Progenitor cell of endocrine pancreas (in vitro differentiated cells): Measurements from ENCODE around the gene GID8. TPM values are rescaled to one million over a fixed set of nuclear protein-coding genes. Genes with fewer than 3 reads are reported as not detected.
A peak's percentile ranks its signal among the peaks of the same experiment; 100 is the strongest.

Source experiments
- DNase-seq: peaks from one replicate; pipeline ENCODE4 v3.0.0; 2021; ENCODE audit warnings: low spot score; ENCODE audit not compliant: unreplicated experiment
- H3K27ac Mint-ChIP-seq: 2 replicates; pipeline ENCODE4 v1.8.0; 2021; ENCODE audit warnings: mild to moderate bottlenecking, moderate library complexity, mixed read lengths
- H3K27me3 Mint-ChIP-seq: 2 replicates; pipeline ENCODE4 v1.8.0; 2021; ENCODE audit warnings: mixed read lengths
- H3K36me3 Mint-ChIP-seq: 2 replicates; pipeline ENCODE4 v1.8.0; 2022; ENCODE audit warnings: mixed read lengths; ENCODE audit not compliant: insufficient read depth
- H3K4me1 Mint-ChIP-seq: 2 replicates; pipeline ENCODE4 v1.8.0; 2021; ENCODE audit warnings: low read depth, mixed read lengths
- H3K4me3 Mint-ChIP-seq: 2 replicates; pipeline ENCODE4 v1.8.0; 2021; ENCODE audit warnings: low read depth, mild to moderate bottlenecking, moderate library complexity, mixed read lengths
- H3K9me3 Mint-ChIP-seq: 2 replicates; pipeline ENCODE4 v1.8.0; 2021; ENCODE audit warnings: low read depth, mixed read lengths
- total RNA-seq: library from RNA; stranded (reverse); gene quantifications from 2 replicates; pipeline ENCODE4 v1.2.1, GENCODE V29; 2021
- TF ChIP-seq, protein P1 (sequence below): fragments of 200-600 bp; sonication (generic); IDR thresholded peaks from one replicate; pipeline ENCODE4 v1.5.0; 2021; ENCODE audit warnings: antibody characterized with exemption, mild to moderate bottlenecking; ENCODE audit not compliant: unreplicated experiment

GID8 gene
- total RNA-seq, 1 donor from 2014 or later = 66.7 TPM

DNA sequence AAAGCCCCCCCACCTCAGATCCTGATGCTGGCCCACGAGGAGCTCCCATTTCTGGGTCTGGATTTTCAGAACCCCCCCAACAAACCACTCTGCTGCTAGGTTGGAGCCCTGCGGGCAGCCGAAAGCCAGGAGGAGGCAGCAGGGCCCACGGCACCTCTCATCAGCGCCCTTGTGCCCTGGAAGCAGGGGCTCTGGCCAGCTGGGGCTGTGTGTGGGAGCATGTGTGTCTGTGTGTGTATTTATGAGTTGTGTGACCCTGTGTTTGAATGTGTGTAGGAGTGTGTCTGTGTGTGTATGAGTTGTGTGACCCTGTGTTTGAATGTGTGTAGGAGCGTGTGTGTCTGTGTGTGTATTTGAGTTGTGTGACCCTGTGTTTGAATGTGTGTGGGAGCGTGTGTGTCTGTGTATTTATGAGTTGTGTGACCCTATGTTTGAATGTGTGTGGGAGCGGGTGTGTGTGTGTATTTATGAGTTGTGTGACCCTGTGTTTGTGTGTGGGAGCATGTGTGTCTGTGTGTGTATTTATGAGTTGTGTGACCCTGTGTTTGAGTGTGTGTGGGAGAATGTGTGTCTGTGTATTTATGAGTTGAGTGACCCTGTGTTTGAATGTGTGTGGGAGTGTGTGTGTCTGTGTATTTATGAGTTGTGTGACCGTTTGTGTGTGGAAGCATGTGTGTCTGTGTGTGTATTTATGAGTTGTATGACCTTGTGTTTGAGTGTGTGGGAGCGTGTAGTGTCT is 33.4 kb downstream of the GID8 start:
- no peak for DNase-seq
- H3K9me3 Mint-ChIP-seq = no peaks in the 10 kb centered on the region
- no peak overlapping the region for H3K4me3 Mint-ChIP-seq
- TF ChIP-seq, protein P1, sequence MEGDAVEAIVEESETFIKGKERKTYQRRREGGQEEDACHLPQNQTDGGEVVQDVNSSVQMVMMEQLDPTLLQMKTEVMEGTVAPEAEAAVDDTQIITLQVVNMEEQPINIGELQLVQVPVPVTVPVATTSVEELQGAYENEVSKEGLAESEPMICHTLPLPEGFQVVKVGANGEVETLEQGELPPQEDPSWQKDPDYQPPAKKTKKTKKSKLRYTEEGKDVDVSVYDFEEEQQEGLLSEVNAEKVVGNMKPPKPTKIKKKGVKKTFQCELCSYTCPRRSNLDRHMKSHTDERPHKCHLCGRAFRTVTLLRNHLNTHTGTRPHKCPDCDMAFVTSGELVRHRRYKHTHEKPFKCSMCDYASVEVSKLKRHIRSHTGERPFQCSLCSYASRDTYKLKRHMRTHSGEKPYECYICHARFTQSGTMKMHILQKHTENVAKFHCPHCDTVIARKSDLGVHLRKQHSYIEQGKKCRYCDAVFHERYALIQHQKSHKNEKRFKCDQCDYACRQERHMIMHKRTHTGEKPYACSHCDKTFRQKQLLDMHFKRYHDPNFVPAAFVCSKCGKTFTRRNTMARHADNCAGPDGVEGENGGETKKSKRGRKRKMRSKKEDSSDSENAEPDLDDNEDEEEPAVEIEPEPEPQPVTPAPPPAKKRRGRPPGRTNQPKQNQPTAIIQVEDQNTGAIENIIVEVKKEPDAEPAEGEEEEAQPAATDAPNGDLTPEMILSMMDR = no peak
- no peaks in the 10 kb centered on the region for H3K36me3 Mint-ChIP-seq
- peaks cover 52% of the 10 kb centered on the region for H3K27me3 Mint-ChIP-seq
- peaks cover 1% of the 10 kb centered on the region for H3K4me1 Mint-ChIP-seq
- peak overlapping the region; percentile 25 for H3K27ac Mint-ChIP-seq

DNA sequence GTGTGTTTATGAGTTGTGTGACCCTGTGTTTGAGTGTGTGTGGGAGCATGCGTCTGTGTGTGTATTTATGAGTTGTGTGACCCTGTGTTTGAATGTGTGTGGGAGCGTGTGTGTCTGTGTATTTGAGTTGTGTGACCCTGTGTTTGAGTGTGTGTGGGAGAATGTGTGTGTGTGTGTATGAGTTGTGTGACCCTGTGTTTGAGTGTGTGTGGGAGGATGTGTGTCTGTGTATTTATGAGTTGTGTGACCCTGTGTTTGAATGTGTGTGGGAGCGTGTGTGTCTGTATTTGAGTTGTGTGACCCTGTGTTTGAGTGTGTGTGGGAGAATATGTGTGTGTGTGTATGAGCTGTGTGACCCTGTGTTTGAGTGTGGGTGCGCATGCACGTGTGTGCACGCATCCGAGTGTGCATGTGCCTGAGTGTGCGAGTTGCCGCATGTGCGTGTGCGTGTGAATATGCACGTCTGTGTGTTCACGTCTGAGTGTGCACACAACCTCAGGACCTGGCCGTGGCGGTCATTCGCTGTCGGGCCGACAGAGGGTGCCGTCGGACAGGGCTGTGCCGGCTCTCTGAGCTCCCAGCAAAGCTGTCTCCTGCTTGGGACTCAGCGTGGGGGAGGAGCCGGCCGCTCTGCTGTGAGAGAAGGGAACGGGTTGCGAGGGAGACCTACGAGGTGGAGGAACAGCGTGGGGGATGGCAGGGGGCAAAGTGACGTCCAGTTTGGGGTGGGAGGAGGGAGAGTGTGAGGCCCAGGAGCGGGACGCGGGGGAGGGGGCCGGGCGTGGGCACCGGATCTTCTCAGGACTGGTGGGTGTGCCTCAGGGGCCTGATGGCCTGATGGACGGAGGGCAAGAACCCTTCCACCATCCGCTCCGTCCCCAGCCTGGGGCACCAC is 34.2 kb downstream of the GID8 start:
- TF ChIP-seq, protein P1 = peak; percentile 78
- peak overlapping the region; percentile 25 for H3K4me3 Mint-ChIP-seq
- H3K27me3 Mint-ChIP-seq = peaks cover 56% of the 10 kb centered on the region
- DNase-seq = peak; percentile 85
- H3K4me1 Mint-ChIP-seq = peaks cover 1% of the 10 kb centered on the region
- H3K9me3 Mint-ChIP-seq = no peaks in the 10 kb centered on the region
- peak overlapping the region; percentile 25 for H3K27ac Mint-ChIP-seq
- no peaks in the 10 kb centered on the region for H3K36me3 Mint-ChIP-seq

DNA sequence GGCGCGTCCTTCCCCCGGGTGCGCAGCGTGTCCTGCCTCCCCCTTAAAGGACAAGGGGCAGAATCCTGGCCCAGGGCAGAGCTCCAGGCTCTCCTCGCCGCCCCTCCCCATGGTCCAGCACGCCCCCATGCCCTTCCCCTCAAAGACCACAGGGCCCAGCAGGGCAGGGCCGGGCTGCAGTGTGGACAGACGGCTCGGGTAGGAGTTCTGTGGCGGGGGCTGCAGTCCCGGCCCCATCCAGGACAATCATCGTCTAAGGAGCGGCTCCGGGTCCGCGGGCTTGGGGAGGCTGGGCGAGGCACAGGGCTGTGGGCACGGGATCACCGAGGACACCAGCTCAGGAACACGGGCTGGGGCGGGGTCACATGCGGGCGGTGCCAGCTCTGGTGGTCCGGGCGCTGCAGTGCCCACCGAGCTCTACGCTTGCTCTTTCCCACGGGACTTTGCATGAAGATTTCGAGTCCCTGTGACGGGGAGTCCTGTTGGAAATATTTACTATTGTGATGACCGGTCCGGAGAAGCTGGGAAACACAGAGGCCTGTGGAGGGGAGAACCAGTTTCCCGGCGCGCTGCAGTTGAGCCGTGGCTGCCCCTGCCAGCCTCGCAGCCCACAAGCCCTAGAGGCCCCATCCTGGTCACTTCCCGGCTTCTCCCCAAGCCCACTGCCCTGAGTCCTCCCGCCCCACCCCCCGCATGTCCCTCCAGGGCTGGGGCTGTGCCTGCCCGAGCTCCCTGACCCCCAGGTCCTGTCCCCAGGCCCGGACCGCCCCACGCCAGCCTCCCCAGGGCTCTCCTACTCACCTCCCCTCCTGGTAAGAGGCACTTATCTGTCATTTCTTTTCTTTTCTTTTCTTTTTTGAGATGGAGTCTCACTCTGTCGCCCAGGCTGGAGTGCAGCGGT is 35.1 kb downstream of the GID8 start:
- no peak overlapping the region for H3K4me3 Mint-ChIP-seq
- no peak for DNase-seq
- H3K36me3 Mint-ChIP-seq = no peaks in the 10 kb centered on the region
- H3K27me3 Mint-ChIP-seq = peaks cover 56% of the 10 kb centered on the region
- no peaks in the 10 kb centered on the region for H3K9me3 Mint-ChIP-seq
- TF ChIP-seq, protein P1 = no peak
- H3K4me1 Mint-ChIP-seq = peaks cover 1% of the 10 kb centered on the region
- H3K27ac Mint-ChIP-seq = no peak overlapping the region

DNA sequence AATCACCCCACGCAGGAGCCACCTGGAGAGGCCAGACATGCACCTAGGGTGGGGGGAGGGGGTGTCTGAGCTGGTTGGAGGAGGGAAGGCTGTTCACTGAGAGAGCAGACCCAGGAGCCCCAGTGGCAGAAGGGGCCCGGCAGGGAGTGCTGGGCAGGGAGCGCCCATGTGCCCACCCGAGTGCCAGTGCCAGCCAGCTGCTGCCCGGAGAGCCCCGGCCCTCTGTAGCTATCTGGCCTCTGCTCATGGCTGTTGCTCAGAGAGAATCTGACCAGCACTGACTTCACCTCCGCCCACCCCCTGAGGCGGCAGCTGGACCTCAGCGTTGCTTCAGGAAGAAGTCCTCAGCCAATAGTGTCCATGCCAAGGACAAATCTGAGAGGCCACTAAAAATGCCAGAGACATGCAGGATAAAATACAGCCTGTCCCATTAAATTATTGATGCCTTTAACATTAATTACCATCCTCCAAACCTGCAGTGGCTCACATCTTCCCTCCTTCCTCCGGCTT is 37.4 kb downstream of the GID8 start:
- Mint-ChIP-seq H3K36me3 (no peaks in the 10 kb centered on the region), H3K4me1 (peaks cover 1% of the 10 kb centered on the region), H3K27me3 (peaks cover 62% of the 10 kb centered on the region), H3K4me3 (no peak overlapping the region), H3K9me3 (no peaks in the 10 kb centered on the region), H3K27ac (no peak overlapping the region)
- TF ChIP-seq, protein P1 = no peak
- no peak for DNase-seq
